Transverse colon (tissue), 4 donors: ENCODE measurements around the gene ZYG11B. TPM values are rescaled to one million over a fixed set of nuclear protein-coding genes. Genes with fewer than 3 reads are reported as not detected.

Source experiments
- DNase-seq: peaks from one replicate; pipeline ENCODE4 v3.0.0-alpha.2; 2019
- H3K27ac ChIP-seq, 4 donors: fragments of 200-600 bp; sonication (generic); 2 replicates each; pipeline ENCODE4 v1.5.1; 2016 to 2018; ENCODE audit warnings: inconsistent platforms in 4 of 4
- H3K27me3 ChIP-seq: fragments of 200-600 bp; sonication (generic); 2 replicates; pipeline ENCODE4 v1.5.1; 2017; ENCODE audit warnings: inconsistent platforms
- H3K36me3 ChIP-seq, 4 donors: fragments of 200-600 bp; sonication (generic); 2 replicates each; pipeline ENCODE4 v1.5.1; 2017 to 2019; ENCODE audit warnings: inconsistent platforms in 4 of 4
- H3K4me1 ChIP-seq, 4 donors: fragments of 200-600 bp; sonication (generic); 2 replicates each; pipeline ENCODE4 v1.5.1; 2017 to 2020; ENCODE audit warnings: inconsistent platforms in 4 of 4
- H3K4me3 ChIP-seq, 4 donors: fragments of 200-600 bp; sonication (generic); 1 replicate in 1 of 4; 2 replicates in 3 of 4; pipeline versions ENCODE4 v1.5.1 to v1.6.1; 2017 to 2019; ENCODE audit warnings: inconsistent platforms in 4 of 4
- H3K9me3 ChIP-seq, 2 donors: fragments of 200-600 bp; sonication (generic); 2 replicates each; pipeline ENCODE4 v1.5.1; 2017 to 2019; ENCODE audit warnings: inconsistent platforms in 2 of 2
- EP300 ChIP-seq: sonication (generic); formaldehyde crosslinking; IDR thresholded peaks from one replicate; pipeline ENCODE4 v1.6.1; 2017; ENCODE audit warnings: antibody characterized with exemption, low read depth
- POLR2A ChIP-seq: fragments of 450-650 bp; IDR thresholded peaks from one replicate; pipeline ENCODE4 v1.6.1; 2016; ENCODE audit warnings: antibody characterized with exemption, mild to moderate bottlenecking, moderate library complexity
- POLR2AphosphoS5 ChIP-seq, 3 donors: sonication (generic); formaldehyde crosslinking; IDR thresholded peaks; one replicate each; pipeline ENCODE4 v1.6.1; 2016; ENCODE audit warnings: antibody characterized with exemption in 3 of 3
- WGBS, 2 donors: methylation state at CpG; one replicate each; pipeline ENCODE4 v1.1.5; 2018; ENCODE audit warnings: low coverage in 1 of 2; 5-methylcytosine and 5-hydroxymethylcytosine counted together
- in situ Hi-C, 4 donors: fragments of 200-750 bp; cut with MboI; loops; one replicate each; pipeline versions ENCODE4 v1.15.0 to v1.15.1; 2017; ENCODE audit warnings: low sequenced_read_pairs in 3 of 4, low pct_ligation_motif_present in 1 of 4, low pct_unique_long_range_greater_than_20kb in 1 of 4
- intact Hi-C: fragments of 100-400 bp; cut with DNase I; formaldehyde crosslinking; loops from one replicate; pipeline ENCODE4 v1.15.1; 2023; ENCODE audit warnings: low total_unique reads
- total RNA-seq, 4 donors: library from RNA; depleted of rRNA; stranded (reverse); fragments of >200 nt; gene quantifications; one replicate each; pipeline ENCODE4 v1.1.0, GENCODE V29; 2016
- TF ChIP-seq, protein P1 (sequence below), 5 experiments: fragments of 200-600 bp in 3 of 5; fragments of 450-650 bp in 2 of 5; sonication (generic) in 3 of 5; IDR thresholded peaks; 1 replicate in 2 of 5; 2 replicates in 3 of 5; pipeline ENCODE4 v1.5.1; 2016 to 2017; ENCODE audit warnings: antibody characterized with exemption in 5 of 5, inconsistent platforms in 3 of 5, mild to moderate bottlenecking in 2 of 5, moderate library complexity in 1 of 5

ZYG11B gene
- total RNA-seq, 4 donors from 2014 or later, result 16.9 to 75.9 (median 45.2) TPM

DNA sequence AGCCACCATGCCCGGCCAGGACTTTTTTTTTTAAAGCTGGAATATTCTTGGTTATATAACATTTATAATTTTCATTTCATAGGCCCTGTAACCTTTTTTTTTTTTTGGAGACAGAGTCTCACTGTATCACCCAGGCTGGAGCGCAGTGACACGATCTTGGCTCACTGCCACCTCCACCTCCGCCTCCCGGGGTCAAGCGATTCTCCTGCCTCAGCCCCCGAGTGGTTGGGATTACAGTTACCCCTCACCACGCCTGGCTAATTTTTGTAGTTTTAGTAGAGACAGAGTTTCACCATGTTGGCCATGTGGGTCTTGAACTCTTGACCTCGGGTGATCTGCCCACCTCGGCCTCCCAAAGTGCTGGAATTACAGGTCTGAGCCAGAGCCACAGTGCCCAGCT, 12.6 kb downstream of the ZYG11B start:
- TF ChIP-seq, protein P1, sequence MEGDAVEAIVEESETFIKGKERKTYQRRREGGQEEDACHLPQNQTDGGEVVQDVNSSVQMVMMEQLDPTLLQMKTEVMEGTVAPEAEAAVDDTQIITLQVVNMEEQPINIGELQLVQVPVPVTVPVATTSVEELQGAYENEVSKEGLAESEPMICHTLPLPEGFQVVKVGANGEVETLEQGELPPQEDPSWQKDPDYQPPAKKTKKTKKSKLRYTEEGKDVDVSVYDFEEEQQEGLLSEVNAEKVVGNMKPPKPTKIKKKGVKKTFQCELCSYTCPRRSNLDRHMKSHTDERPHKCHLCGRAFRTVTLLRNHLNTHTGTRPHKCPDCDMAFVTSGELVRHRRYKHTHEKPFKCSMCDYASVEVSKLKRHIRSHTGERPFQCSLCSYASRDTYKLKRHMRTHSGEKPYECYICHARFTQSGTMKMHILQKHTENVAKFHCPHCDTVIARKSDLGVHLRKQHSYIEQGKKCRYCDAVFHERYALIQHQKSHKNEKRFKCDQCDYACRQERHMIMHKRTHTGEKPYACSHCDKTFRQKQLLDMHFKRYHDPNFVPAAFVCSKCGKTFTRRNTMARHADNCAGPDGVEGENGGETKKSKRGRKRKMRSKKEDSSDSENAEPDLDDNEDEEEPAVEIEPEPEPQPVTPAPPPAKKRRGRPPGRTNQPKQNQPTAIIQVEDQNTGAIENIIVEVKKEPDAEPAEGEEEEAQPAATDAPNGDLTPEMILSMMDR (IDR thresholded peaks at IDR 0.05), result no peak
- TF ChIP-seq POLR2AphosphoS5 (IDR thresholded peaks at IDR 0.05) (no peak), EP300 (no peak), POLR2A (no peak)
- Histone ChIP-seq H3K27ac (peak overlapping the region in 2 of 4 donors; percentile 46 to 66), H3K4me3 (no peak overlapping the region), H3K4me1 (peaks cover 2 to 35% (median 12%) of the 10 kb centered on the region in 4 donors), H3K36me3 (no peaks in the 10 kb centered on the region), H3K9me3 (no peaks in the 10 kb centered on the region), H3K27me3 (no peaks in the 10 kb centered on the region)
- in situ Hi-C loops, result no loop called here
- 85 to 94% methylated on average over 2 to 10 of the region's 10 CpGs for WGBS, 2 donors
- no peak for DNase-seq
- intact Hi-C loops, result no loop called here

DNA sequence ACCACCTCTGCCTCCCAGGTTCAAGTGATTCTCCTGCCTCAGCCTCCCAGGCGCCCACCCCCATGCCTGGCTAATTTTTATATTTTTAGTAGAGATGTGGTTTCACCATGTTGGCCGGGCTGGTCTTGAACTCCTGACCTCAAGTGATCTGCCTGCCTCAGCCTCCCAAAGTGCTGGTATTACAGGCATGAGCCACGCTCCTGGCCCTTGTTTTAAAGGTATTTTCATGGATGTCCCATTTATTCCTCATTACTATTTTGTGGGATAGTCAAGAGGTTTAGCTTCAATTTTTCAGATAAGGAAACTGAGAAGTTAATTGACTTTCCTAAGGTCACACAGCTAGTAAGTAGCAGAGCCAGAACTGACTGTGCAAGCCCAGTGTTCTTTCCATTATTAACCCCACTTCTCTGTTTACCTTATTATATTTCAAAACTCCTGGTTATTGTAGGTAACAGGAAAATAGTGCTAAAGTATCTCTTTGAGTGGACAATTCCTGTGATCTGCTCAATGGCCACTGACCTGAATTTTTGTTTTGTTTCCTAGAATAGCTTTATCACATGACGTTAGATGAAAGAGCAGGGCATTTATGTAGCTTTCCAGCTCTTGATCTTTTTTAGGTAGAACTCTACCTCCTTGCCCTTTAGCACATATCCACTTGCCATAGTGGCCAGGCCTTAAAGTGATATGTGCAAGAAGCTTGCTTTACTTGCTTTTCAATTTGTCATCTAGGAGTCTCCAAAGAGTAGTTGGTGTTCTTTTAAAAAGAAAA, 13.6 kb downstream of the ZYG11B start:
- DNase-seq, result no peak

DNA sequence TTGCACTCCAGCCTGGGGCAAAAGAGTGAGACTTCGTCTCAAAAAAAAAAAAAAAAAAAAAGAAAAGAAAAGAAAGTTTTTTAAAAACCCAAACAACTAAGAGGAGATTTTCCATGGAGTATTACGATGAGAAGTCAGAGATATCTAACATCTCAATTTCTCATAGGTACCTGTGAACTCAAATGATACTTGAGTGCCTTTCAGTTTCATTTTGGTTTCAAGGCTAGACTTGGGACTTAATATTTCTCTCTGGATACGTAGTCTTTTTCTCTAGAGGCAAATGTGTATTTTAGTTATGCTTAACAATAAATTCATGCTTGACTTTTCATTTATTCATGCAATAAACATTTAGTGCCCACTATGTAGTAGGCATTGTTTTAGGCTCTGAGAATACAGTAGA, 15.0 kb downstream of the ZYG11B start:
- H3K4me3 ChIP-seq, result no peak overlapping the region
- no peaks in the 10 kb centered on the region for H3K27me3 ChIP-seq
- in situ Hi-C loops (no loop called here), intact Hi-C loops (no loop called here)
- WGBS, 2 donors, result 64 to 67% methylated on average over 2 to 3 of the region's 3 CpGs
- peak overlapping the region in 3 of 4 donors; percentile 6 to 66 (median 6) for H3K27ac ChIP-seq
- H3K36me3 ChIP-seq, result no peaks in the 10 kb centered on the region
- H3K9me3 ChIP-seq, result no peaks in the 10 kb centered on the region
- H3K4me1 ChIP-seq, result peaks cover 9 to 35% (median 12%) of the 10 kb centered on the region in 4 donors
- TF ChIP-seq EP300 (no peak), POLR2AphosphoS5 (IDR thresholded peaks at IDR 0.05) (no peak), POLR2A (no peak)
- TF ChIP-seq, protein P1 (IDR thresholded peaks at IDR 0.05), result no peak
- DNase-seq, result no peak

More for the DNA sequence above, 13.6 kb downstream of the ZYG11B start:
- H3K4me1 ChIP-seq, result peaks cover 5 to 35% (median 12%) of the 10 kb centered on the region in 4 donors
- H3K4me3 ChIP-seq, result no peak overlapping the region
- no peaks in the 10 kb centered on the region for H3K36me3 ChIP-seq
- intact Hi-C loops, result no loop called here
- in situ Hi-C loops, result no loop called here
- no peaks in the 10 kb centered on the region for H3K27me3 ChIP-seq
- no peak for TF ChIP-seq POLR2A
- TF ChIP-seq POLR2AphosphoS5 (IDR thresholded peaks at IDR 0.05), result no peak
- TF ChIP-seq, protein P1 (IDR thresholded peaks at IDR 0.05), result no peak
- no peak for TF ChIP-seq EP300
- H3K9me3 ChIP-seq, result no peaks in the 10 kb centered on the region
- WGBS, 2 donors, result 71 to 73% methylated on average over 1 to 4 of the region's 4 CpGs
- peak overlapping the region in 2 of 4 donors; percentile 46 to 66 for H3K27ac ChIP-seq

DNA sequence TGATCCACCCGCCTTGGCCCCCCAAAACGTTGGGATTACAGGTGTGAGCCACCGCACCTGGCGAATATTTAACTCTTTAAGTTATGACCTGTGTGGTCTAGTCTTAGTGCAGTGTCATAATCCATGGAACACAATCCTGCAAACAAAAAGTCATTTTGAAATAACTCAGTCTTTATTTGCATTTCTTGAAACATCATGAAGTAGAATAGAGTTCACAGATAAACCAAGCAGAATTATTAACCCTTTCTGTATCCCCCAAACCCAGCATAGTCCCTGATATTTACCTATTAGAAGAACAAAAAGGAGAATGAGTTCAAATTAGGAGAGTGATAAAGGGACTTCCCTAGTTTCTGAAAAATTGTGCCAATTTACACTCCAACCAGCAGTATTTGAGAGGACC, 19.9 kb downstream of the ZYG11B start:
- H3K4me1 ChIP-seq, result peaks cover 0 to 29% (median 14%) of the 10 kb centered on the region in 4 donors

More for the DNA sequence above, 19.9 kb downstream of the ZYG11B start:
- 78 to 88% methylated on average over 4 of the region's 4 CpGs for WGBS, 2 donors
- H3K36me3 ChIP-seq, result no peaks in the 10 kb centered on the region
- no peaks in the 10 kb centered on the region for H3K27me3 ChIP-seq
- DNase-seq, result no peak
- intact Hi-C loops, result no loop called here
- in situ Hi-C loops, result no loop called here
- no peak for TF ChIP-seq POLR2A
- TF ChIP-seq, protein P1 (IDR thresholded peaks at IDR 0.05), result no peak
- TF ChIP-seq EP300, result no peak
- TF ChIP-seq POLR2AphosphoS5 (IDR thresholded peaks at IDR 0.05), result no peak
- no peak overlapping the region for H3K4me3 ChIP-seq
- H3K27ac ChIP-seq, result no peak overlapping the region
- H3K9me3 ChIP-seq, result no peaks in the 10 kb centered on the region
